ENCODE measurements around the gene SNX17.

- TF ChIP-seq, protein P1, sequence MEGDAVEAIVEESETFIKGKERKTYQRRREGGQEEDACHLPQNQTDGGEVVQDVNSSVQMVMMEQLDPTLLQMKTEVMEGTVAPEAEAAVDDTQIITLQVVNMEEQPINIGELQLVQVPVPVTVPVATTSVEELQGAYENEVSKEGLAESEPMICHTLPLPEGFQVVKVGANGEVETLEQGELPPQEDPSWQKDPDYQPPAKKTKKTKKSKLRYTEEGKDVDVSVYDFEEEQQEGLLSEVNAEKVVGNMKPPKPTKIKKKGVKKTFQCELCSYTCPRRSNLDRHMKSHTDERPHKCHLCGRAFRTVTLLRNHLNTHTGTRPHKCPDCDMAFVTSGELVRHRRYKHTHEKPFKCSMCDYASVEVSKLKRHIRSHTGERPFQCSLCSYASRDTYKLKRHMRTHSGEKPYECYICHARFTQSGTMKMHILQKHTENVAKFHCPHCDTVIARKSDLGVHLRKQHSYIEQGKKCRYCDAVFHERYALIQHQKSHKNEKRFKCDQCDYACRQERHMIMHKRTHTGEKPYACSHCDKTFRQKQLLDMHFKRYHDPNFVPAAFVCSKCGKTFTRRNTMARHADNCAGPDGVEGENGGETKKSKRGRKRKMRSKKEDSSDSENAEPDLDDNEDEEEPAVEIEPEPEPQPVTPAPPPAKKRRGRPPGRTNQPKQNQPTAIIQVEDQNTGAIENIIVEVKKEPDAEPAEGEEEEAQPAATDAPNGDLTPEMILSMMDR (conservative IDR thresholded peaks at IDR 0.05 in 1 of 2, IDR thresholded peaks at IDR 0.05 in 1 of 2; ENCODE audit: extremely low read depth in 1 of 2, insufficient read depth in 1 of 2, low read depth in 1 of 2, low read length in 2 of 2), result no peak
- no peak for TF ChIP-seq EZH2 (IDR thresholded peaks at IDR 0.05; ENCODE audit: borderline replicate concordance, low read length)
Measured at GRCh38 chr2:27372937-27373336, 2.5 kb downstream of the SNX17 start.

All from mammary epithelial cell (primary cell).